ENCODE measurements around the gene PSMB7.

GRCh38 chr9:124394596-124394995 lies 20.6 kb downstream of the PSMB7 start:
- no peak for TF ChIP-seq EZH2 (IDR thresholded peaks at IDR 0.05; ENCODE audit: borderline replicate concordance, low read depth, low read length, poor library complexity, severe bottlenecking)
- no peak; the same call in 1 of the 2 replicates for TF ChIP-seq CTCF (conservative IDR thresholded peaks at IDR 0.05; ENCODE audit: low read depth, low read length)
